ENCODE results near the gene CEACAM8. TPM values are rescaled to one million over a fixed set of nuclear protein-coding genes. Genes with fewer than 3 reads are reported as not detected.
A peak's percentile ranks its signal among the peaks of the same experiment; 100 is the strongest.

CEACAM8 gene
- total and polyA plus RNA-seq, 4 donors, result 0.06 to 1.2 (median 0.53) TPM

GRCh38 chr19:42606660-42607351 is 12.1 kb upstream of the CEACAM8 start:
- ATAC-seq (ENCODE audit: insufficient read depth, low FRiP score) (no peak), DNase-seq (peak; percentile 15 to 50 (median 35))
- peak; percentile 19 for TF ChIP-seq CTCF (IDR thresholded peaks at IDR 0.05; ENCODE audit: control extremely low read depth, extremely low read depth)
- Histone ChIP-seq H3K36me3 (ENCODE audit: control insufficient read depth in 4 of 4, insufficient read depth in 4 of 4, low read length in 4 of 4) (no peaks in the 10 kb centered on the region), H3K4me1 (ENCODE audit: control insufficient read depth in 5 of 5, insufficient read depth in 5 of 5, low read length in 5 of 5) (no peaks in the 10 kb centered on the region), H3K9ac (ENCODE audit: insufficient read depth in 1 of 2, low read length in 2 of 2) (no peak overlapping the region), H3K9me3 (ENCODE audit: control insufficient read depth in 4 of 4, insufficient read depth in 3 of 4, low read length in 3 of 4) (peaks cover 0 to 2% (median 0%) of the 10 kb centered on the region in 4 donors), H3K4me3 (no peak overlapping the region), H3K27me3 (ENCODE audit: control insufficient read depth in 3 of 3, insufficient read depth in 3 of 3, low read length in 2 of 3) (peaks cover 0 to 4% (median 0%) of the 10 kb centered on the region in 3 donors), H3K27ac (ENCODE audit: low read depth in 1 of 2, low read length in 1 of 2) (no peak overlapping the region)
- WGBS, 2 donors, result 29 to 38% methylated on average over 14 of the region's 14 CpGs

- peak; percentile 17 to 44 (median 28) for DNase-seq
- ATAC-seq (ENCODE audit: insufficient read depth, low FRiP score), result no peak
These were observed 7.2 kb upstream of the CEACAM8 start for GRCh38 chr19:42601811-42602443.

GRCh38 chr19:42596391-42597072 is 1.8 kb upstream of the CEACAM8 start:
- WGBS, 2 donors, result 21% methylated on average over 16 of the region's 16 CpGs
- no peak overlapping the region for H3K4me3 ChIP-seq
- ATAC-seq (ENCODE audit: insufficient read depth, low FRiP score) (no peak), DNase-seq (peak; percentile 5 to 27 (median 11))
- no peaks in the 10 kb centered on the region for H3K4me1 ChIP-seq (ENCODE audit: control insufficient read depth in 5 of 5, insufficient read depth in 5 of 5, low read length in 5 of 5)
- no peak overlapping the region for H3K27ac ChIP-seq (ENCODE audit: low read depth in 1 of 2, low read length in 1 of 2)
- H3K9me3 ChIP-seq (ENCODE audit: control insufficient read depth in 4 of 4, insufficient read depth in 3 of 4, low read length in 3 of 4), result peaks cover 0 to 6% (median 0%) of the 10 kb centered on the region in 4 donors
- H3K27me3 ChIP-seq (ENCODE audit: control insufficient read depth in 3 of 3, insufficient read depth in 3 of 3, low read length in 2 of 3), result peaks cover 0 to 4% (median 0%) of the 10 kb centered on the region in 3 donors
- TF ChIP-seq CTCF (IDR thresholded peaks at IDR 0.05; ENCODE audit: control extremely low read depth, extremely low read depth), result peak; percentile 63
- H3K36me3 ChIP-seq (ENCODE audit: control insufficient read depth in 4 of 4, insufficient read depth in 4 of 4, low read length in 4 of 4), result no peaks in the 10 kb centered on the region
- H3K9ac ChIP-seq (ENCODE audit: insufficient read depth in 1 of 2, low read length in 2 of 2), result no peak overlapping the region

More at GRCh38 chr19:42601811-42602443, 7.2 kb upstream of the CEACAM8 start:
- peaks cover 0 to 8% (median 0%) of the 10 kb centered on the region in 3 donors for H3K27me3 ChIP-seq (ENCODE audit: control insufficient read depth in 3 of 3, insufficient read depth in 3 of 3, low read length in 2 of 3)
- no peaks in the 10 kb centered on the region for H3K4me1 ChIP-seq (ENCODE audit: control insufficient read depth in 5 of 5, insufficient read depth in 5 of 5, low read length in 5 of 5)
- no peak overlapping the region for H3K27ac ChIP-seq (ENCODE audit: low read depth in 1 of 2, low read length in 1 of 2)
- no peak overlapping the region for H3K9ac ChIP-seq (ENCODE audit: insufficient read depth in 1 of 2, low read length in 2 of 2)
- peaks cover 0 to 8% (median 0%) of the 10 kb centered on the region in 4 donors for H3K9me3 ChIP-seq (ENCODE audit: control insufficient read depth in 4 of 4, insufficient read depth in 3 of 4, low read length in 3 of 4)
- no peak for TF ChIP-seq CTCF (IDR thresholded peaks at IDR 0.05; ENCODE audit: control extremely low read depth, extremely low read depth)
- no peaks in the 10 kb centered on the region for H3K36me3 ChIP-seq (ENCODE audit: control insufficient read depth in 4 of 4, insufficient read depth in 4 of 4, low read length in 4 of 4)
- no peak overlapping the region for H3K4me3 ChIP-seq
- WGBS, 2 donors, result 22 to 31% methylated on average over 5 of the region's 5 CpGs
